GM19023 (cell line): Measurements from ENCODE around the gene RRAS.
A peak's percentile ranks its signal among the peaks of the same experiment; 100 is the strongest.

ENCODE experiments used
- ATAC-seq: cut with Tn5 transposase; IDR thresholded peaks from one replicate; pipeline ENCODE4 v1.9.1; 2021; ENCODE audit warnings: mild to moderate bottlenecking, moderate library complexity; ENCODE audit not compliant: unreplicated experiment

Gene RRAS

GRCh38 chr19:49655570-49656455 lies 15.9 kb upstream of the RRAS start:
- no peak for ATAC-seq

GRCh38 chr19:49654581-49654980 lies 14.6 kb upstream of the RRAS start:
- ATAC-seq, result no peak

- no peak for ATAC-seq
Measured at GRCh38 chr19:49653466-49653806, 13.5 kb upstream of the RRAS start.

- ATAC-seq, result no peak
Measured at GRCh38 chr19:49652551-49653465, 12.9 kb upstream of the RRAS start.

DNA sequence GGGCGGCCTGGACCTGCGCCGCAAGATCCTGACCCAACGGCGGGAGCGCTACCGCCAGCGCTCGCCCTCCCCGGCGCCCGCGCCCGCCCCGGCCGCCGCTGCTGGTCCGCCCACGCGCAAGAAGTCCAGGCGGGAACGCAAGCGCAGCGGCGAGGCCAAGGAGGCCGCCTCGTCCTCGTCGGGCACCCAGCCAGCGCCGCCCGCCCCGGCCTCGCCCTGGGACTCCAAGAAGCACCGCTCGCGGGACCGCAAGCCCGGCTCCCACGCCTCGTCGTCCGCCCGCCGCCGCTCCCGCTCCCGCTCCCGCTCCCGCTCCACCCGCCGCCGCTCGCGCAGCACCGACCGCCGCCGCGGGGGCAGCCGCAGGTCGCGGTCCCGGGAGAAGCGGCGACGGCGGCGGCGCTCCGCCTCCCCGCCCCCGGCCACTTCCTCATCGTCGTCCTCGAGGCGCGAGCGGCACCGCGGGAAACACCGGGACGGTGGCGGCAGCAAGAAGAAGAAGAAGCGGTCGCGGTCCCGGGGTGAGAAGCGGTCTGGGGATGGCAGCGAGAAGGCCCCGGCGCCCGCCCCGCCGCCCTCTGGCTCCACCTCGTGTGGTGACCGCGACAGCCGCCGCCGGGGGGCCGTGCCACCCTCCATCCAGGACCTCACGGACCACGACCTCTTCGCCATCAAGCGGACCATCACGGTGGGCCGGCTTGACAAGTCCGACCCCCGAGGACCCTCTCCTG lies 12.0 kb upstream of the RRAS start:
- no peak for ATAC-seq

DNA sequence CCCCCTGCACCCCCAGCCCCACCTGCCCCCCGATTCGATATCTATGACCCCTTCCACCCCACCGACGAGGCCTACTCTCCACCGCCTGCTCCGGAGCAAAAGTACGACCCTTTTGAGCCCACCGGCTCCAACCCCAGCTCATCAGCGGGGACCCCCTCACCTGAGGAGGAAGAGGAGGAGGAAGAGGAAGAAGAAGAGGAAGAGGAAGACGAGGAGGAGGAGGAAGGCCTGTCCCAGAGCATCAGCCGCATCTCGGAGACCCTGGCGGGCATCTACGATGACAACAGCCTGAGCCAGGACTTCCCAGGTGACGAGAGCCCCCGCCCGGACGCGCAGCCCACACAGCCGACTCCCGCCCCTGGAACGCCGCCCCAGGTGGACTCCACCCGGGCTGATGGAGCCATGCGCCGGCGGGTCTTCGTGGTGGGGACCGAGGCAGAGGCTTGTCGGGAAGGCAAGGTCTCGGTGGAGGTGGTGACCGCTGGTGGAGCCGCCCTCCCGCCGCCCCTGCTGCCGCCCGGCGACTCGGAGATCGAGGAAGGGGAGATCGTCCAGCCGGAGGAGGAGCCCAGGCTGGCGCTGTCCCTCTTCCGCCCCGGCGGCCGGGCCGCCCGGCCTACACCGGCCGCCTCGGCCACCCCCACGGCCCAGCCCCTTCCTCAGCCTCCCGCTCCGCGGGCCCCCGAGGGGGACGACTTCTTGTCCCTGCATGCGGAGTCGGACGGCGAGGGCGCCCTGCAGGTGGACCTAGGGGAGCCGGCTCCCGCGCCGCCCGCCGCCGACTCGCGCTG lies 11.3 kb upstream of the RRAS start:
- no peak for ATAC-seq

GRCh38 chr19:49646586-49646985 lies 6.6 kb upstream of the RRAS start:
- no peak for ATAC-seq

- ATAC-seq, result no peak
Measured at GRCh38 chr19:49645995-49646394, 6.1 kb upstream of the RRAS start.

- ATAC-seq, result no peak
Measured at GRCh38 chr19:49645592-49645991, 5.6 kb upstream of the RRAS start.

DNA sequence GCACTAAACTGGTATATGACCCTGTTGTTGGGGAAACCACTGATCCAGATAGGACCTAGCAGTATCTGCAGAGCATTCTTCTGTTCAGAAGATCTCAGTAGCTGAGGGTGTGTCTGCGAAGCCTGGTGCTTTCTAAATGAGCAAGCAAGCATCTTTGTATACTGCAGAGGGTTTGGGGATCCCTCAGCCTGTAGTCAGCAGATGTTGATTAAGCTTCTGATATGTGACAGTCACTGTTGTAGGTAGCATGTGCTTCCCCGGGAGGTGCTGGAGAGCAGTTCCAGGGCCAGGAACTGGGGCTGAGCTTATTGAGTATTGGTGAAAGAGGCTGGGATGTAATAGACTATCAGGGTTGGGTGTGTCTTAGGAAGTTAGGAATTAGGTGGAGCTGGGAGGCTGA lies 3.5 kb upstream of the RRAS start:
- ATAC-seq, result no peak

GRCh38 chr19:49642492-49643035 lies 2.6 kb upstream of the RRAS start:
- no peak for ATAC-seq

GRCh38 chr19:49641688-49642491 lies 1.9 kb upstream of the RRAS start, which contains the start of gene SCAF1:
Gene SCAF1, plus strand, starts transcription at chr19:49642209. Its CDS starts 2,818 bp downstream, at chr19:49645027.
- ATAC-seq, result peak; percentile 52

DNA sequence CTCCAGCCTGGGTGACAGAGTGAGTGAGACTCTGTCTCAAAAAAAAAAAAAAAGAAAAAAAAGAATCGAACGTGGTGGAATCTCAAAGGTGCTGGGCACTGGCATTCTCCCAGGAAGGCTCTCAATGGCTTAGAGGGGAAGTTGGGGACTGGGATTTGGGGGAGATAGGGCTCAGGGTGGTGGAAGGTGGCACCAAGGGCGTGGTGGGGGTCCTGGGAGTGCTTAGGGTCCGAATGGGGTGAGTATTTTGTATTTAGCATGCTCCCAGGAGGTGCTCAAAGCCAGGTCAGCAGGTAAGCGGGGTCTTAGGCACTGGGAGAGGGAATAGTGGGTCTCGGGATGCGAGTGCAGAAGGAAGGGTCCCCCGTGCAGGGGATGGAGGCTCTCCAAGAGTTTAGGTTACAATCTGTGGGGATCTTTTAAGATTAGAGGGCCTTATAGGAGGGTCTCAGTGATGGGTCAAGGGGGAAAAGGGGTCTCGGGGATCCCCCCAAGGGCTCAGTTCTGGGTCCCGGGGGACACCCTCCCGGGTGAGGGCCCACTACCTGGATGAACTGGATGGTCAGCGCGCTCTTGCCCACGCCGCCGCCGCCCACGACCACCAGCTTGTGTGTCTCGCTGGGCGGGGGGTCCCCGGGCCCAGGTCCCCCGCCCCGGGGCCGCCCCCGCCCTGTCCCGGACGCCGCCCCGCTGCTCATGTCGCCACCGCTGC lies 386 bp downstream of the RRAS start:
- no peak for ATAC-seq

DNA sequence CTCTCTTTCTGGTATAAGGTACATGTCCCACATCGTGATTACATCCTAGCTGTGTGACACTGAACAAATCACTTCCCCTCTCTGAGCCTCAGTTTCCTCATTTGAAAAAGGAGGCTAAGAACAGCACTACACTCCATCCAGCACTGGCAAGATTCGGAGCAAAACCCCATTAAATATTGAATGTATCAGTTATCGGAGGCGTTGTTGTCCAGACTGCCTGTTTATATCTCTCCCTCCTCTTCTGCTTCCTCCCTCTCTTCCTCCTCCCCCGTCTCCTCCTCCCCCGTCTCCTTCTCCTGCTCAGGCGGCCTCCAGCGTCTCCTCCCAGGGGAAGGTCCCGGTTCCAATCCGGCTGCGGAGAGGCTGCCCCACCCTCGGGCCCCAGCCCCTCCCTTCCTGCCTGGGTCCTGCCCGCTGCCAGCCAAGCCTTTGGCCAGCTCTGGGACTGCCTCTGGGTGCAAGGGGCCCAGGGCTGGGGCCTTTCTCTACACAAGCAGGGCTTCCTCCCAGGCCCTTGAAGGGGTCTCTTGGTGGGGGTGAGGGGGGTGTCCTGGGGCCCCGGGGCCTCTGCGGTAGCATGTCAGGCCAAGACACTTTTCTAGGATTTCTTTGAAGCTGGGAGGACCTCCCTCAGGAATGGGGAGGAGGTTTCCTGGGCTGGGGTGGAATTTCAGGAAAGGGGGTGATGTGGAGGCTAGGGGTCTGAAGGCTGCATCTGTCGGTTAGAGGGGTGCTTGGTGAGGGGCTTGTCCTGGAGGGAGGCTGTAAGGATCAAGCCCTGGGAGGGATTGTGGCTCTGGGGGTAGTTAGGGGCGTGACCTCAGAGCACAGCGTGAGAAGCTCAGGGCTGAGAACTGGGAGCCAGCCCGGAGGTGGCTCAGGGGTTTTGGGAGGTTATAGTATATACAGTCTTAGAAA lies 1.9 kb downstream of the RRAS start:
- ATAC-seq, result no peak

GRCh38 chr19:49636233-49636932 lies 3.6 kb downstream of the RRAS start:
- ATAC-seq, result no peak

DNA sequence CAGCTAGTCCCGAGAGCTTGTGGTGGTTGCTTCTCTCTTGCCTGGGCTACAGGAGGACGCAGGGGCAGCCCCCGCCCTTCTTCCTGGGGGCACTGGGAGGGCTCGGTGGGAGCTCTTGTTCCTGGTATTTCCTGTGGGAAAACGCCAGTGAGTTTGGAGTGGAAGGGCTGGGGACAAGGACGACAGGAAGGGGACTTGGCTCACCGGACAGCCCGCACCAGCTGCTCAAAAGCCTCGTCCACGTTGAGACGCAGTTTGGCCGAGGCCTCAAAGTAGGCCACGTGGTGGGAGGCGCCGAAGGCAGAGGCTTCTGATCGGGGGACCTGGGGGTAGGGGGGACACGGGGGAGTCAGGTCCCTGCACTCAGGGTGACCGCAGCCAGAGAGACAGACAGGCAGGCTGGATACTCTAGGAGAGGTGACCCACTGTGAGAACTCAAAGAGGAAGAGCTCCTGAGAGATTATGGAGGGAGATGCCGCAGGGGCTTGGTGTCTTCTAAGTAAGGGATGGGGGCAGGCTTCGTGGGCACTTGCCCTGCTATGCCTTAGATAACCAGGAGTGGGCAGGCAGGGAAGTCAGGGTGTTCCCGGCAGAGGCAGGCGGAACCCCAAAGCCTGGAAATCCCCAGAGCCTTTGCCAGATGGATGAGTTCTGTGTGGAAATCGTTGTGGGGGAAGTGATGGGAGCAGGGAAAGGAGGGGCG lies 4.3 kb downstream of the RRAS start:
- no peak for ATAC-seq
